GM19438 (cell line): ENCODE measurements around the gene UFD1.

Experiments used
- ATAC-seq: cut with Tn5 transposase; IDR thresholded peaks from one replicate; pipeline ENCODE4 v1.9.1; 2021; ENCODE audit warnings: low read depth; ENCODE audit not compliant: unreplicated experiment

UFD1 gene

GRCh38 chr22:19473578-19473977 is 5.4 kb downstream of the UFD1 start:
- ATAC-seq = no peak

DNA sequence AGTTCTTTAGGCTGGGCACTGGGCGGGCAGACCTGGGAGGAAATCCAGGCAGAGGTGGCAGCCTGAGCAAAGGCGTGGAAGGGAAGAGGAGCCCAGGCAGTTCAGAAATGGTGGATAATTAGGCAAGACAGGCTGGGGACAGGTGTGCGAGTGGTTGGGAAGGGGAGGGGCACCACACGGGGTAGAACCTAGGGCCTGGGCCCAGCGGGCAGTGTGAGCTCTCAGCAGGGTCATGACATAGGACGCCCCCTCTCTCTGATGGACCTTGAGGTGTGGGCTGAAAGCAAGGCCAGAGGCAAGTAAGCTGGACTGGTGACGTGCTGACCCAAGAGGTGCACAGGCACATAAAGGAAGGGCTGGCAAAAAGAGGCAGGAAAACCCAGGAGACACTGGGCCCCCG is 6.8 kb downstream of the UFD1 start:
- no peak for ATAC-seq

DNA sequence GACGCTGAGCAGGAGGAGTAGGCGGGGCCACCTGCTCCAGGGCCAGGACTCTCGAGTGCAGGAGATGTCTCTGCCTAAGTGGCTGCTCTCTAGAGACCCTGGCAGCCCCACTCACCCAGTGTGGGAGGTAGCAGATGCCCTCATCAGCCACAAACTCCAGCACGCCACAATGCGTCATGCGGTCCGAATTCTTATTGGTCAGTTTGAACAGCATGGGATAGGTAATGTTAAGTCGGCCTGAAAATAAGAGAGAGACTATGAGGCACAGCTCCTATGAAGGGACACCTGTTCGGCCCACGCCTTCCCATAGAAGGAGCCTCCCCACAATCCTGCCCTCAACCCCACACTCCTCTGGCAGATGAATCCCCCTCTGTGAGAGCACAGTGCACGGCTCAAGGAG is 7.4 kb downstream of the UFD1 start:
- ATAC-seq = no peak

GRCh38 chr22:19470010-19470409 is 9.0 kb downstream of the UFD1 start:
- ATAC-seq = no peak

GRCh38 chr22:19469421-19469820 is 9.6 kb downstream of the UFD1 start:
- no peak for ATAC-seq

DNA sequence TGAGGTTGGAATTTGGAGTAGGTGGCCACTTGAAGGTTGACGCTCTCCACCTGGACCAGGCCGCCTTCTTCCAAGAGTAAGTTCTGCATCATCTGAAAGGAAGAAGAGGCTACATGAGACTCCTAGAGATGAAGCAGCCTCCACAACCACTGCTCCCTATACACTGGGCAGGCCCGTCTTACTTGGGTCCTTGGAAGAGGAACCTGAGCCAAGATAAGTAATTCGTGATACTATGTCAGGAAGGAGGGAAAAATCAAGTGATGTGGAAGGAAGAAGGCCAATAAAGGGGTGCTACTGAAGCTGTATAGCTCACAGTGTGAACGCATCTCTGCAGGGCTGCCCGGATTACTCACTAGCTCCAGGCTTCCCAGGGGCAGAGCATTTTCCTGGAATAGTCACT is 11.1 kb downstream of the UFD1 start:
- no peak for ATAC-seq

DNA sequence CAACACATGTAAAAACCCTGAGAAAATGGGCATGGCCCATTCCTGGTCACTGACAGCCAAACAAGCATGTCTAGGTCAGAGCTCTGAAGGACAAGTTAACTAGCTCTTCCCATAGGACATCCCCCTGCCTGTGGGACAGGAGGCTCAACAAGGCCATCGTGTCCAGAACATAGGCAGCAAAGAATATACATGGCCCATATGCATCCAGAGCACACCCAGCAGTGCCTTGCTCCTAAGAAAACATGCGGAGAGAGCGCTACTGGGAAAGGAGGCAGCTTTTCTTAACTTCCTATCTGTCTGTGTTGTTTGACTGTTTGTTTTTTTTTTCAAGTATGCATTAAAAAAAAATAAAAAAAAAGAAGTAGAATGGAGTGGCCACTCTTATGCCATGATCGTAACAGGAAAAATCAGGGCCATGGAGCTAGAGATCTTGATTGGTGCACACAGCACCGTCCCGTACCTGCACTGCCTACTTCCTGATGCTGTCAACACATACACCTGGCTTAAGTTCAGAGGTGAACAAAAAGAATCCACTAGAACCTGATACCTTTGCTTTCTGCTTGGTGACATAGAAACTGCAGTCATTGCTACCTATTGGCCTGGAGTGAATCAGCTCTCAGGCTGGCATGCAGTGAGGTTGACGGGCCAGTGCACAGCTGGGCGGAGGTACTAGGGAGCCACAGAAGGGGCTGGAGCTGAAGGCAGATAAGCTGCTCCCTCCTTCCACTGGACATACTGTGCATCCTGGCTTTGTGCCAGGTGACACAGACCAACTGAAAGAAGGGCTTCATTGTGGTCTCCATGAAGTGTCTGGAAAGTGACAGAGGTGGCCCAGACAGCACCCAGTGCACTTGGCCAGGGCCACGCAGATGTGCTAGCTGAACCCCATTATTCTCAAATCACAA is 11.9 kb downstream of the UFD1 start:
- ATAC-seq = no peak

DNA sequence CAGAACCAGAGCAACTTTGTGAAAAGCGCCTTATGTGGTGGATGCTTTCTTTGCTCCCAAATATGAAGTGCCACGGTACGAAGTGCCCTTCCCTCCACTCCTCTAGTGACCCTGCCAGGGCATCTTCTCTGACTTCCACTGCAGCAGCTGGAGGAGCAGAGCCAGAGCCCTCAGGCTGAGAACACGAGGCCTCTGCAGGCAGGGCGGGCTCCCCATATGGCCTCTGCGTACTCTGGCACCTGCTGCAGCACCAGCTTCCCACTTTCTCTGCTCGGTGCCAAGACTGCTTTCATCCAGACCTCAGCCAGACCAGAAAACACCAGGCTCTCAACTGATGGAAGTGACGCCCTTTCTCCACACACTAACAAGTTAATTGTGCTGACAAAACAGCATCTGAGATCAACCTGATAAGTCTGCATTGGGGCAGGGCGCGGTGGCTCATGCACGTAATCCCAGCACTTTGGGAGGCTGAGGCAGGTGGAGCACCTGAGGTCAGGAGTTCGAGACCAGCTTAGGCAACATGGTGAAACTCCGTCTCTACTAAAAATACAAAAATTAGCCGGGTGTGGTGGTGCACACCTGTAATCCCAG is 12.8 kb downstream of the UFD1 start:
- ATAC-seq = no peak

DNA sequence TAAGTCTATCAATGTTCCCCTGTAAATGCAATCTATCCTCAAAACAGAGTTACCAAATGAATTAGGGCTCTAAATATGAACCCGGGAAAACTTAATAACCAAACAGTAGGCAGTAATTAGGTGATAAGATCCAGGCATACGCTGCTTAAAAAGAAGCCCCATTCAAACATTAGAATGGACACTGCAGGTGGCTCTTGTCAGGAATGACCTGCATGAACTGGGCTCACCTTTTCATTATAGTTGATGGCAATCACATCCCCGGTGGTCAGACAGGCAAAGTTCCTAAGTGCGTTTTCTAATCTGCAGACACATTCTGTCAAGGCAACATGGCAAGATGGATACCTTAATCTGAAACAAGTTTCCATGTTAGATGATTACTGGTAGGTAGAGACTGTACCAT is 14.0 kb downstream of the UFD1 start:
- ATAC-seq = no peak

GRCh38 chr22:19464546-19464945 is 14.4 kb downstream of the UFD1 start:
- no peak for ATAC-seq

DNA sequence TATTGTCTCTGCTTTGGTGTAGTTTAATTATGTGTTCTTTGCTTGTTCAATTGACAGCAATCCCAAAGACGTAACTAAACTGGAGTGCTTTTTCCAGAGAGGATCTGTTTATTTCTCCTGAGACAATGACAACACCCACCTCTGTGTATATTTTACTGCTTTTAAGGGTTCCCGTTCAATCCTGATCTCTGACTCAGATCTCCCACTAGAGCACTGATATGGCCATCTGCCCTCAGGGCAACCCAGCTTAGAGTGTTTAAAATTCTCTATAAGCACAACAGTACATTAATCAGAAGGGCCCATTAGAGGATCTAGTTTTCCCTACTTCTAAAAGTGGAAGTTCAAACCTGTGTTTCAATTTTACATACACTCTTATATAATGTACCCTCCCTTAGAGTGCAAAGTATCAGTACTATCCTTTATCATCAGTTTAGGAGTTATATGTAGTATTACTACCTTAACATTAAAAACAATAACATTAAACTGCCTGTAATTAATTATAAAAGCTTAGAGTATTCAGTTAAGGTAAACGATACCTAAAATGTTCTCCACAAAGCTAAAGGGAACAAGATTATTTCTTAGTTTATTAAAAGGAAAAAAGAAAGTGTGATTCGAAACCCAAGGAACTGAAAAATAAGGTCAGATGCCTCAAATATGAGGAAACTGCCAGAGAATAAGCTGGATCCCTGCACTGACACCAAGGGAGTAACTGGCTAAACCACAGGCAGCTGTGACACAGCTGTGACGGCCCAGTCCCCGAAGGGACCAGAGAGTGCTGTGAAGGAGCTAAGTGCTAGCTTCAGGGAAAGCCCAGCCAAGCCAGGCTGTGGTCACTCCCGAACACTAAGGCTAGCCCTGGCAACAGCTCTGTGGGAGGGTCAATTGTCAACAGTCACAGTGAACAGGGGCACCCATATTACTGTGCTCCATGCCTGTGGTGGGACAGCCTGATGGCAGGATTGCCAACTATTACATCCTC is 15.2 kb downstream of the UFD1 start:
- ATAC-seq = no peak

DNA sequence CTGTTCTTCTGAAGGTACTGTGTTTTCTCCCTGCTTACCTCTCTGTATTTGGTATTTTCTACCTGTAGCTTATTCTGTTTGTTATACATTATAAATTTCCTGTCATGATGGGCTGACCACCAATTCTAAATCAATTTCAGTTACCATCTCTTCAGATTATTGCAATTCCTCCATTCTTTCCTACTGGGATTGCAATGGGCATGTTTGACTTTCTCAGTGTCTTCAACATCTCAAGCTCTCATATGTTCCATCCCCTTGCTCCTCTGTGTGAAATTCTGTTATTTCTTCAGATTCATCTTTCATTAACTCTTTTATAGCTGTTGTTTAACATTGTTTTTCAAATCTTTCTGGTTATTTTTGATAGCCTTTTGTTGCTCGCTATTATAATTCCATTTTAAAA is 16.0 kb downstream of the UFD1 start:
- no peak for ATAC-seq

- no peak for ATAC-seq
These were observed 17.5 kb downstream of the UFD1 start for GRCh38 chr22:19461506-19461905.

DNA sequence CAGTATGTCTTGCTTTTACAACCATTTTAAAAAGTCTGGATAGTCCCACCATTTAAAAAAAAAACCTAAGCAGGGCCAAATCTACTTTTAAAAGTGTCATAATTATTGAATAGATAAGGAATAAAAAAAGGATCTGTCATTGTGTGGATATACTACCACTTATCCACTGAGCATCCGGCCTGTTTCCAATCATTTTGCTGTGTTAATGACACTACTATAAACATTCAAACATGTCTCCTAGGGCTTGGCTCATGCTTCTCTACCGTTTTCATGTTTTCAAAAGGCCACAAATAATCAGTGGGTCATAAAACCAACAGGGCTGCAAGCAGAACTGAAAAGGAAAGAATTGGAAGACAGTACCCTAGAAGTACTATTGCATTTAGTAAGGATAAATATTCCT is 19.0 kb downstream of the UFD1 start:
- no peak for ATAC-seq

- no peak for ATAC-seq
These were observed 21.1 kb downstream of the UFD1 start for GRCh38 chr22:19457828-19458428.

GRCh38 chr22:19456541-19456940 is 22.5 kb downstream of the UFD1 start:
- ATAC-seq = no peak

- ATAC-seq = no peak
These were observed 23.2 kb downstream of the UFD1 start for GRCh38 chr22:19455585-19456370.

GRCh38 chr22:19455033-19455432 is 24.0 kb downstream of the UFD1 start:
- ATAC-seq = no peak

DNA sequence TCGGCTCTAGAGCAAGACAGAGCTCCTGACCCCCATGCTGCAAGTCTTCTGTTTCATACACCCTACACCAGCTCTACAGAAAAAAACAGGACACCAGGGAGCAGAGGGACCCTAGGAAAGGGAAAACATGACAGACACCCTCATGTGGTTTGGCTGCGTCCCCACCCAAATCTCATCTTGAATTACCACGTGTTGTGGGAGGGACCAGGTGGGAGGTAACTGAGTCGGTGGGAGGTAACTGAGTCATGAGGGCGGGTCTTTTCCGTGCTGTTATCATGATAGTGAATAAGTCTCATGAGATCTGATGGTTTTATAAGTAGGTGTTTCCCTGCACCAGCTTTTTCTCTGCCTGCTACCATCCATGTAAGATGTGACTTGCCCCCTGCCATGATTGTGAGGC is 24.8 kb downstream of the UFD1 start:
- ATAC-seq = no peak

DNA sequence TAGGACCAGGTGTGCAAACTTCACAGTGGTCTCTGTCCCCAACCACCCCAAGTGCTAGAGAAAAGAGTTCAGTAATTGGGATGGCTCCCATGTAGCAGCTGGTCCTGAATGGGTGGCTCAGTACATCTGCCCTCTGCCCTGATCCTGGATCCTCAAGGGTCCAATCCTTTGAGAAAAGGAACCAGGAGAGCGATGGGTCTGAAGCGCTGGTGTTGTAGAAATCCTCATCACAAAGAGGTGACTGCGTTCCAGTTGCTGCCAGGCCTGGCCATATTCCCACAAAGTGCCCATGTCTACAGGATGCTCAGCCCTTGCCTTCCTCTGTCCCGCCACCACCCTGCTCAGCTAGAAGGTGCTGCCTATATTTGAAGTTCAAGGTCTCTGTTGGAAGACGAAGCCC is 25.3 kb downstream of the UFD1 start:
- no peak for ATAC-seq
